ENCODE results near the gene USP36.

DNA sequence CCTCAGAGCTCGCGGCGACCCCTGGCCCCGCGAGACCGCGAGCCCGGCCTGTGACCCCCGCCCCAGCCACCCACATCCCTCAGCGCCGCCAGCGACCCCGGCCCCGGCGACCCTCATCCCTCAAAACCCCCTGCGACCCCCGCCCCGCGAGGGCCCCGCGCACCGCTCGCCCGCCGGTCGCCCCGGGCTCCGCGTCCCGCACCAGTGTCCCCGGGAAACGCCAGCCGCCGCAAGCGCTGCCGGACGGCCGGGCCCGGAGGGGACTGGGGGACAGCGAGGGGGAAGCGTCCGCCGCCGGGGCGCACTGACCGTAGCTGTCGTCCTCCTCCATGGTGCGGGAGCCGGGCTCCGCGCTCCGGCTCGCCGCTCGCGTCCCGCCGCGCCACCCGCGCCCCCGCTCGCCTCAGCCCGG is 58.7 kb downstream of the USP36 start, which contains the start of gene CYTH1:
- TF ChIP-seq POLR2A (IDR thresholded peaks at IDR 0.05) (peak; percentile 49 to 59), EP300 (IDR thresholded peaks at IDR 0.05) (no peak)
- TF ChIP-seq, protein P1, sequence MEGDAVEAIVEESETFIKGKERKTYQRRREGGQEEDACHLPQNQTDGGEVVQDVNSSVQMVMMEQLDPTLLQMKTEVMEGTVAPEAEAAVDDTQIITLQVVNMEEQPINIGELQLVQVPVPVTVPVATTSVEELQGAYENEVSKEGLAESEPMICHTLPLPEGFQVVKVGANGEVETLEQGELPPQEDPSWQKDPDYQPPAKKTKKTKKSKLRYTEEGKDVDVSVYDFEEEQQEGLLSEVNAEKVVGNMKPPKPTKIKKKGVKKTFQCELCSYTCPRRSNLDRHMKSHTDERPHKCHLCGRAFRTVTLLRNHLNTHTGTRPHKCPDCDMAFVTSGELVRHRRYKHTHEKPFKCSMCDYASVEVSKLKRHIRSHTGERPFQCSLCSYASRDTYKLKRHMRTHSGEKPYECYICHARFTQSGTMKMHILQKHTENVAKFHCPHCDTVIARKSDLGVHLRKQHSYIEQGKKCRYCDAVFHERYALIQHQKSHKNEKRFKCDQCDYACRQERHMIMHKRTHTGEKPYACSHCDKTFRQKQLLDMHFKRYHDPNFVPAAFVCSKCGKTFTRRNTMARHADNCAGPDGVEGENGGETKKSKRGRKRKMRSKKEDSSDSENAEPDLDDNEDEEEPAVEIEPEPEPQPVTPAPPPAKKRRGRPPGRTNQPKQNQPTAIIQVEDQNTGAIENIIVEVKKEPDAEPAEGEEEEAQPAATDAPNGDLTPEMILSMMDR (IDR thresholded peaks at IDR 0.05), result no peak
